Measurements from ENCODE around the gene PREX1. TPM values are rescaled to one million over a fixed set of nuclear protein-coding genes. Genes with fewer than 3 reads are reported as not detected.

Gene PREX1
- total and polyA plus RNA-seq, 8 donors = 1.5 to 13.2 (median 6.3) TPM

GRCh38 chr20:48858075-48858790 is 30.4 kb upstream of the PREX1 start:
- TF ChIP-seq CTCF (IDR thresholded peaks at IDR 0.05) = no peak
- ATAC-seq (peak in 2 of 4 donors; percentile 66 to 73), FAIRE-seq (no peak), DNase-seq (peak in 1 of 6 donors; percentile 32)
- Histone ChIP-seq H3K36me3 (no peaks in the 10 kb centered on the region), H3K4me3 (no peak overlapping the region), H3K4me1 (no peaks in the 10 kb centered on the region), H3K27ac (peak overlapping the region in 1 of 4 donors; percentile 11), H3K9me3 (no peaks in the 10 kb centered on the region), H3K27me3 (no peaks in the 10 kb centered on the region)
- intact Hi-C loops (cut with DNase I) = no loop called here
- WGBS, 2 donors = 70 to 72% methylated on average over 6 of the region's 6 CpGs

GRCh38 chr20:48856130-48856529 is 28.3 kb upstream of the PREX1 start:
- no peak overlapping the region for H3K4me3 ChIP-seq
- no peak for TF ChIP-seq CTCF (IDR thresholded peaks at IDR 0.05)
- H3K27ac ChIP-seq = no peak overlapping the region
- intact Hi-C loops (cut with DNase I) = no loop called here
- FAIRE-seq (no peak), ATAC-seq (no peak), DNase-seq (no peak)
- no peaks in the 10 kb centered on the region for H3K27me3 ChIP-seq
- no peaks in the 10 kb centered on the region for H3K36me3 ChIP-seq
- no peaks in the 10 kb centered on the region for H3K4me1 ChIP-seq
- no peaks in the 10 kb centered on the region for H3K9me3 ChIP-seq
- WGBS, 2 donors = 84 to 91% methylated on average over 5 of the region's 5 CpGs

GRCh38 chr20:48855046-48855445 is 27.2 kb upstream of the PREX1 start:
- Histone ChIP-seq H3K36me3 (no peaks in the 10 kb centered on the region), H3K9me3 (no peaks in the 10 kb centered on the region), H3K4me3 (no peak overlapping the region), H3K27ac (no peak overlapping the region), H3K4me1 (no peaks in the 10 kb centered on the region), H3K27me3 (no peaks in the 10 kb centered on the region)
- ATAC-seq = no peak
- no peak for DNase-seq
- no peak for FAIRE-seq
- no peak for TF ChIP-seq CTCF (IDR thresholded peaks at IDR 0.05)
- 85 to 91% methylated on average over 4 of the region's 4 CpGs for WGBS, 2 donors
- intact Hi-C loops (cut with DNase I) = no loop called here

GRCh38 chr20:48852609-48853008 is 24.8 kb upstream of the PREX1 start:
- TF ChIP-seq CTCF (IDR thresholded peaks at IDR 0.05) = no peak
- no peak for ATAC-seq
- H3K4me3 ChIP-seq = no peak overlapping the region
- no peaks in the 10 kb centered on the region for H3K4me1 ChIP-seq
- H3K27ac ChIP-seq = no peak overlapping the region
- no peaks in the 10 kb centered on the region for H3K27me3 ChIP-seq
- no peak for FAIRE-seq
- DNase-seq = no peak
- no peaks in the 10 kb centered on the region for H3K9me3 ChIP-seq
- intact Hi-C loops (cut with DNase I) = no loop called here
- H3K36me3 ChIP-seq = no peaks in the 10 kb centered on the region

- H3K36me3 ChIP-seq = no peaks in the 10 kb centered on the region
- DNase-seq (no peak), FAIRE-seq (no peak), ATAC-seq (no peak)
- H3K9me3 ChIP-seq = no peaks in the 10 kb centered on the region
- intact Hi-C loops (cut with DNase I) = no loop called here
- H3K27ac ChIP-seq = no peak overlapping the region
- WGBS, 2 donors = 64 to 70% methylated on average over 6 of the region's 6 CpGs
- H3K4me1 ChIP-seq = no peaks in the 10 kb centered on the region
- H3K4me3 ChIP-seq = no peak overlapping the region
- TF ChIP-seq CTCF (IDR thresholded peaks at IDR 0.05) = no peak
- H3K27me3 ChIP-seq = no peaks in the 10 kb centered on the region
Observed at GRCh38 chr20:48851579-48851978, 23.8 kb upstream of the PREX1 start.
